Measurements from ENCODE around the gene ZNF827.
"Not testable (repeated sequence)": the region's sequence is repeated elsewhere in the genome, so short reads cannot be mapped to it uniquely, and the experiment has no call there.

The ZNF827 gene

DNA sequence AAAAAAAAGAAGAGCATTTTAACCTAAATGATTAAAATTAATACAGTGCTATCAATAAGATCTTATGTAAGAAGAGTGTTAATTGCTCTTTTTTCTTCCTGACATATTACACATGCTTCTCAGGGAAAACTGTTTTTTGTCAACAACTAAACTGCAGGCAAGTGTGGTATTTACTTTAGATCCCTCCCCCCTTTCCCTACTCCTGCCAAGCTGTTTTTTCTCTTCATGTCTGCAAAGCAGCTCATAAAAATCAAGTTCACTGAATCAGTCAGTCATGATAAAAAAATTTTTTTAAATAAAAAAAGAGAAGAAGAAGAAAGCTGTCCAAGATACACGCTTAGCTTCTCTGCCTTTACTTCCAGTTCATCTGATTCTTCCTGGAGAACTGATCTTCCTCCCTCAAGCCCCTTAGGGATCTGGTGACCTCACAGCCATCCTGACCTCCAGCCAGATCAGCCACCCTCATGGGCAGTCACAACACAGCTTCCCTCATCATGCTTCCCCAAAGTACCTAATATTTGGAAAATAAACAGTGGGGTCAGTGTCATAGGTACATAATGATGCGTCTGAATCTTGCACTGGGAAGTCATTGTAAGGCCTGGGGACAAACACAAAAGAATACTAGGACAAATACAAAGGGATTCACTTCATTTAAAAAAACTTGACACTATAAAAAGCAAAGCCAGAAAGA is 87.0 kb downstream of the ZNF827 start:
- H3K4me3 ChIP-seq (ENCODE audit: insufficient read depth, low read depth, low read length, poor library complexity, severe bottlenecking) = no peak overlapping the region
- no peak overlapping the region for H3K27ac ChIP-seq (ENCODE audit: insufficient read depth, low read length, poor library complexity, severe bottlenecking)
- H3K9me3 ChIP-seq (ENCODE audit: control insufficient read depth, low read length) = no peaks in the 10 kb centered on the region
- no peaks in the 10 kb centered on the region for H3K4me1 ChIP-seq (ENCODE audit: control insufficient read depth, insufficient read depth, low read length, poor library complexity, severe bottlenecking)
- no peaks in the 10 kb centered on the region for H3K36me3 ChIP-seq (ENCODE audit: control insufficient read depth, insufficient read depth, low read length)
- DNase-seq = no peak
- no peaks in the 10 kb centered on the region for H3K27me3 ChIP-seq (replicated peaks; ENCODE audit: control insufficient read depth, insufficient read depth, low read length, poor library complexity, severe bottlenecking)

DNA sequence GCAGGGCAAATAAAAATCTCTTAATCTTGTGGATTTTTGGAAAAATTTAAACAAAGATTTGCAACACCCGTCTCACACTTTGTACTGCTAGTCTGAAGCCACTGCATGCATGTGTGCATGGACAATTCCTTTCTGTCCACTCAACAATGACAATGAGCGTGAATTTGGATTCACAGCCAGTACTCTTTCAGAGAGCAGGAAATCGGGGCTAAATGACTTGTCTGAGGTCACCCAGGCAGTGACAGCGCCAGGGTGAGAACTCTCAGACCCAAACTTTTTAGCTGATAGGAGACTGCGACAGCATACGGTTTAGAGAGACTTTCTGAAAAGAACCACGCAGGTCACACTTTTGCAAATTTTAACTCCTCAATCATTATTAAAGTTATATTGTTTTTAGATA is 90.9 kb downstream of the ZNF827 start:
- no peaks in the 10 kb centered on the region for H3K27me3 ChIP-seq (replicated peaks; ENCODE audit: control insufficient read depth, insufficient read depth, low read length, poor library complexity, severe bottlenecking)
- no peaks in the 10 kb centered on the region for H3K4me1 ChIP-seq (ENCODE audit: control insufficient read depth, insufficient read depth, low read length, poor library complexity, severe bottlenecking)
- no peak overlapping the region for H3K4me3 ChIP-seq (ENCODE audit: insufficient read depth, low read depth, low read length, poor library complexity, severe bottlenecking)
- H3K27ac ChIP-seq (ENCODE audit: insufficient read depth, low read length, poor library complexity, severe bottlenecking) = no peak overlapping the region
- no peaks in the 10 kb centered on the region for H3K36me3 ChIP-seq (ENCODE audit: control insufficient read depth, insufficient read depth, low read length)
- no peaks in the 10 kb centered on the region for H3K9me3 ChIP-seq (ENCODE audit: control insufficient read depth, low read length)
- DNase-seq = no peak

DNA sequence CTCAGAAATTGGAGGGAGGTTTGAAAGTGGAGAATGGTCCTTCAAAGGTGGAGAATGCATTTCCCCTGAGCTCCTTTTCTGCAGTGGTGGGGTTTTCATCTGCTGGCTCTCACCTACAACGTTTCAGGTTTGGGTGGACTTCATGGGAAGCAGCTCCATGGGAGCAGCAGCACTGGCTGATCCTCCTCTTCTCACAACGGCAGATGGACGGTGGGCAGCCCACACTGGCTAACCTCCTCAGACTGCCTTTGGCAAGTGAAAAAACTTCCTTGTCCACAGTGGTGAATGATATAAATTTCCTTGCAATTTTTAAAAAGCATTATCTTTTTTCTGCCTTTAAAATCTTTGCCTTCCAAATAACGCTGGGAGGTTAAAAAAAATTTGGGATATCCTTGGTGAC is 93.5 kb downstream of the ZNF827 start:
- Histone ChIP-seq H3K4me1 (ENCODE audit: control insufficient read depth, insufficient read depth, low read length, poor library complexity, severe bottlenecking) (no peaks in the 10 kb centered on the region), H3K4me3 (ENCODE audit: insufficient read depth, low read depth, low read length, poor library complexity, severe bottlenecking) (no peak overlapping the region), H3K27me3 (replicated peaks; ENCODE audit: control insufficient read depth, insufficient read depth, low read length, poor library complexity, severe bottlenecking) (no peaks in the 10 kb centered on the region), H3K9me3 (ENCODE audit: control insufficient read depth, low read length) (no peaks in the 10 kb centered on the region), H3K36me3 (ENCODE audit: control insufficient read depth, insufficient read depth, low read length) (no peaks in the 10 kb centered on the region), H3K27ac (ENCODE audit: insufficient read depth, low read length, poor library complexity, severe bottlenecking) (no peak overlapping the region)
- DNase-seq = no peak

DNA sequence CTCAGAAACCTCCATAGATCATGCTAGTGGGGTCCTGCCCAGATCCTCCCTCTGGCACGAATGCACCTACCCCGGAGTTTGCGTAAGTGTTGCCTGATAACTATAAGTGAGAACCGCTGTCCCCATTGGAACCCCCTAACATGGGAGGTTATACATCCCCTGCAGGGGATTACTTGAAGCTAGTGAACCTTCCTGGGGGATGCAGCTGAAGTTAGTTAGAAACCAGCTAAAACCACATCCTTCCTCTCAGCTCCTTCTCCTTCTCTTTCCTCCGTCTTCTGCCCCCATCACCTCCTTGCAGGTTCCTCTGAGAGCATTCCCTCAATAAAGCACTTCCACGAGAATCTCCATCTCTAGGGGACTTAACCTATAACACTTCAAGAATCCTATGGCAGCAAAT is 95.0 kb downstream of the ZNF827 start:
- H3K9me3 ChIP-seq (ENCODE audit: control insufficient read depth, low read length) = no peaks in the 10 kb centered on the region
- no peaks in the 10 kb centered on the region for H3K4me1 ChIP-seq (ENCODE audit: control insufficient read depth, insufficient read depth, low read length, poor library complexity, severe bottlenecking)
- H3K27ac ChIP-seq (ENCODE audit: insufficient read depth, low read length, poor library complexity, severe bottlenecking) = no peak overlapping the region
- no peaks in the 10 kb centered on the region for H3K36me3 ChIP-seq (ENCODE audit: control insufficient read depth, insufficient read depth, low read length)
- H3K27me3 ChIP-seq (replicated peaks; ENCODE audit: control insufficient read depth, insufficient read depth, low read length, poor library complexity, severe bottlenecking) = no peaks in the 10 kb centered on the region
- H3K4me3 ChIP-seq (ENCODE audit: insufficient read depth, low read depth, low read length, poor library complexity, severe bottlenecking) = no peak overlapping the region
- DNase-seq = no peak

DNA sequence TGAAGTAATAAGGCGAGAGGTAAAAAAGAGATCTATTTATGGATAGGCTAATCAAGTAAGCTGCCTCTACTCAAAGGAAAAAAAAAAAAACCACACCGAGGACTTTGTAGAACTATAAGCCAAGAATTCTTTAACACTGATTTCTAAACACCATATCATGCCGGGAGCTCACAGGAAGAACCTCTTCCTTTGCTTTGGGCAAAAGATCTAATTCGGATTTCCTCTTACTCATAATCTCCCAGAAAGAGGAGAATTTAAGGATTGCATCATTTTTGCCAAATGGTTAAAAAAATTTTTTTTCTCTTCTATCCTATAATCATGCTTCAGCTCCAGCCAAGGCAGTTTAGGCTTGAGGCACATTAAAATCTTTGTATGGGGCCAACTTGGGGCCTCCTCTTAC is 95.5 kb downstream of the ZNF827 start:
- no peaks in the 10 kb centered on the region for H3K4me1 ChIP-seq (ENCODE audit: control insufficient read depth, insufficient read depth, low read length, poor library complexity, severe bottlenecking)
- H3K27me3 ChIP-seq (replicated peaks; ENCODE audit: control insufficient read depth, insufficient read depth, low read length, poor library complexity, severe bottlenecking) = no peaks in the 10 kb centered on the region
- H3K36me3 ChIP-seq (ENCODE audit: control insufficient read depth, insufficient read depth, low read length) = no peaks in the 10 kb centered on the region
- DNase-seq = no peak
- H3K4me3 ChIP-seq (ENCODE audit: insufficient read depth, low read depth, low read length, poor library complexity, severe bottlenecking) = no peak overlapping the region
- no peak overlapping the region for H3K27ac ChIP-seq (ENCODE audit: insufficient read depth, low read length, poor library complexity, severe bottlenecking)
- H3K9me3 ChIP-seq (ENCODE audit: control insufficient read depth, low read length) = no peaks in the 10 kb centered on the region

DNA sequence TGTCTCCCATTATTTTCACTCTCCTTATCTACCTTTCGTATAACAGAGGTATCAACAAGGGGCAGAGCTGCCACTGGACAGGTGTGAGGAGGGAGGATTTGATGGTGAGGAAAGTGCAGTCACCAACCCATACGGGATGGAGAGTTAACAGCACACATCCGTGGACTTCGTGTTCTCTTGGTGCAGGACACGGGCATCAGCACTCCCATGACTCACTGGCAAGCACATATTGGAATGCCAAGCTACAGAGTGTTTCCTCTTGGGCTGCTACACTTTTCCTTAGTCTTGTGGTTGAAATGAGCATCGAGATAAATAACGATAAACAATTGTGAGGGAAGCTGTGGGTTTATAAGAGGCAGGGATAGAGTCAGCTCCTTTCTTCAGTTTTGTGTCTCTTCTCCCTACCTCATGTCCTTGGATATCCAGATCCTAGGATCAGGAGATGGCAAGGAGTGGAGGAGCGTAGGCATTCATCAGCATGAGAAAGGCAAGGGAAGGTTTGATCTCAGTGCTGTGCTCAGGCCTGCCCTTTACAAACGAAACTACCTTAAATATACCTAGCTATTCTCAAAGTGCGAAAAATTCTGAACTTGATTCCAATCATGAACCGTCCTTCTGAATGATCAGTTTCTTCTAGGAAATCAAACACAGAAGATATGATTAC is 96.3 kb downstream of the ZNF827 start:
- no peaks in the 10 kb centered on the region for H3K27me3 ChIP-seq (replicated peaks; ENCODE audit: control insufficient read depth, insufficient read depth, low read length, poor library complexity, severe bottlenecking)
- no peaks in the 10 kb centered on the region for H3K4me1 ChIP-seq (ENCODE audit: control insufficient read depth, insufficient read depth, low read length, poor library complexity, severe bottlenecking)
- H3K9me3 ChIP-seq (ENCODE audit: control insufficient read depth, low read length) = no peaks in the 10 kb centered on the region
- H3K4me3 ChIP-seq (ENCODE audit: insufficient read depth, low read depth, low read length, poor library complexity, severe bottlenecking) = no peak overlapping the region
- H3K27ac ChIP-seq (ENCODE audit: insufficient read depth, low read length, poor library complexity, severe bottlenecking) = no peak overlapping the region
- DNase-seq = no peak
- no peaks in the 10 kb centered on the region for H3K36me3 ChIP-seq (ENCODE audit: control insufficient read depth, insufficient read depth, low read length)

DNA sequence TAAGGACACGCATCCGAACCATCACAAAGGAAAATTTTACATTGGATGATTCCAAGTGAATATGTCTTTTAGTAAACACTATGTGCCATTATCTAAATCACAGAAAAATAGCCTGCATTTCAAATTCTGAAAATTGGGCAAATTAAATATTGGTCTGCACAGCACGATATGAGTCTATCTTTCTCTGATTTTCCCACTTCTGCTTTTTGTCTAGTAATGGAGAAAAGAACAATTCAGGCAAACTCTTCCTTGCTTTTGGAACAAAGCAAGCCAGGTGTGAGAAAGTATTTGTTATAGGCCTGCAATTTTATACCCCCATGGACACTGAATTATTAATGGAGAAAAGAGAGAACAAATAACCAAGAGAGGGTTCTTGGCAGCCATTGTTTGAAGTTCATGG is 97.8 kb downstream of the ZNF827 start:
- H3K36me3 ChIP-seq (ENCODE audit: control insufficient read depth, insufficient read depth, low read length) = no peaks in the 10 kb centered on the region
- no peak overlapping the region for H3K4me3 ChIP-seq (ENCODE audit: insufficient read depth, low read depth, low read length, poor library complexity, severe bottlenecking)
- H3K27me3 ChIP-seq (replicated peaks; ENCODE audit: control insufficient read depth, insufficient read depth, low read length, poor library complexity, severe bottlenecking) = no peaks in the 10 kb centered on the region
- H3K9me3 ChIP-seq (ENCODE audit: control insufficient read depth, low read length) = no peaks in the 10 kb centered on the region
- no peak for DNase-seq
- H3K4me1 ChIP-seq (ENCODE audit: control insufficient read depth, insufficient read depth, low read length, poor library complexity, severe bottlenecking) = no peaks in the 10 kb centered on the region
- H3K27ac ChIP-seq (ENCODE audit: insufficient read depth, low read length, poor library complexity, severe bottlenecking) = no peak overlapping the region

DNA sequence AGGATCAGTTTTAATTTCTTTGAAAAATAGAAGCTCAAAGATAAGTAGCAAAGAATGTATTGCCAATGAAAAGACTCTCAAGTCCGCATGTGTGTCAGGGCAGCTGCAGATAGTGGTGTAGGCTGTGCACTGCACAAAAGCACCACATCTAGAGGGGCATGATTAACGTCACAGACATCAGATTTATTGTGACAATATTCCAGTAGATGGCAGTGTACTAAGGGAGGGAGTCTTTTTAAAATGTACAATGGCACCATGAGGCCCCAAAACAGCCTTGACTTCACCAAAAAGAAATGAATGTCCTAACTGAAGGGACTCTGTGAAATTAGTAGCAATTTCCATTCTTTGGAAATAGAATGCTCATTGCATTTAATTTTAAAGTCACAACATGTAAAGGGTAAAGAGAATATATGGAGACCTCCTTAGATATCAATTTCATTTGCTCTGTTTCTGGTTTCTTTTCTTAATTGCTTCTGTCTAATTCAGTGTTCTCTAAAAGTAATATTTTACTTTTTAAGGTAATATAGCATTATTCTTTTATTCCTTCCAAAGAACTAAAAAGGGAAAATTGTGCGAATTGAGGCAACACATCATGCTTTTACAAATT is 98.4 kb downstream of the ZNF827 start:
- no peak for DNase-seq
- Histone ChIP-seq H3K27me3 (replicated peaks; ENCODE audit: control insufficient read depth, insufficient read depth, low read length, poor library complexity, severe bottlenecking) (no peaks in the 10 kb centered on the region), H3K27ac (ENCODE audit: insufficient read depth, low read length, poor library complexity, severe bottlenecking) (no peak overlapping the region), H3K9me3 (ENCODE audit: control insufficient read depth, low read length) (no peaks in the 10 kb centered on the region), H3K36me3 (ENCODE audit: control insufficient read depth, insufficient read depth, low read length) (no peaks in the 10 kb centered on the region), H3K4me1 (ENCODE audit: control insufficient read depth, insufficient read depth, low read length, poor library complexity, severe bottlenecking) (no peaks in the 10 kb centered on the region), H3K4me3 (ENCODE audit: insufficient read depth, low read depth, low read length, poor library complexity, severe bottlenecking) (no peak overlapping the region)

DNA sequence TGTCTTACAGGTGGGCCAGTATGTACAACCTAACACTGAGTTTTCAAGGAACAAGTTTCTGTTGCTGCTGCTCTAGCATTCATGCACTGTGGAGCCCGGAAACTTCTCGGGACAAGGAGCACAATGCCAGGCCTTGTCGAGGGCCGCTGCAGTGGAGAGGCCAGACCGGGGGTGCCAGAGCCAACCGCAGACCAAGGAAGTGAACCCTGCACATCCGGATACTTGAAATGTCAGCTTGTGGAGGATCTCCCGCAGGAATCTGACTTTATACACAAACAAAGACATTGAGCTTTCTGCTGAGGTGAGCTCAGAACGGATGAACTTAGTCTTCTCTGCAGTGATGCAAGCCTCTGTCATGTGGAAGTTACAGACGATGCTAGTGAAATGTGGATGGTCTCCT is 99.5 kb downstream of the ZNF827 start:
- no peaks in the 10 kb centered on the region for H3K4me1 ChIP-seq (ENCODE audit: control insufficient read depth, insufficient read depth, low read length, poor library complexity, severe bottlenecking)

DNA sequence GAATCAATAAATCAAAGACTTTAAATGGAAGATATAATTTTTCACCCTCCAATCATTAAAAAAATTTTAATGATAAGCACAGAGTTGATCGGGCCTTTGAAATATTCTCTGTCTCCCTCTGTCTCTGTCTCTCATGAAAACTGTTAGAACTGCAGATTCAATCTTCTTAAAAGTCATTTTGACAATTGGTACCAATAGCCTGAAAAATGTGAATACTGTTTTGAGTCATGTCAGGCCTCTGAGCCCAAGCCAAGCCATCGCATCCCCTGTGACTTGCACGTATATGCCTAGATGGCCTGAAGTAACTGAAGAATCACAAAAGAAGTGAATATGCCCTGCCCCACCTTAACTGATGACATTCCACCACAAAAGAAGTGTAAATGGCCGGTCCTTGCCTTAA is 106.2 kb downstream of the ZNF827 start:
- H3K4me3 ChIP-seq (ENCODE audit: insufficient read depth, low read depth, low read length, poor library complexity, severe bottlenecking); H3K9me3 ChIP-seq (ENCODE audit: control insufficient read depth, low read length); H3K36me3 ChIP-seq (ENCODE audit: control insufficient read depth, insufficient read depth, low read length); DNase-seq; H3K27ac ChIP-seq (ENCODE audit: insufficient read depth, low read length, poor library complexity, severe bottlenecking); H3K27me3 ChIP-seq (replicated peaks; ENCODE audit: control insufficient read depth, insufficient read depth, low read length, poor library complexity, severe bottlenecking): not testable (repeated sequence)
- H3K4me1 ChIP-seq (ENCODE audit: control insufficient read depth, insufficient read depth, low read length, poor library complexity, severe bottlenecking) = peaks cover 10% of the 10 kb centered on the region

More for the DNA sequence above, 99.5 kb downstream of the ZNF827 start:
- H3K36me3 ChIP-seq (ENCODE audit: control insufficient read depth, insufficient read depth, low read length) = no peaks in the 10 kb centered on the region
- no peaks in the 10 kb centered on the region for H3K27me3 ChIP-seq (replicated peaks; ENCODE audit: control insufficient read depth, insufficient read depth, low read length, poor library complexity, severe bottlenecking)
- H3K4me3 ChIP-seq (ENCODE audit: insufficient read depth, low read depth, low read length, poor library complexity, severe bottlenecking) = no peak overlapping the region
- no peaks in the 10 kb centered on the region for H3K9me3 ChIP-seq (ENCODE audit: control insufficient read depth, low read length)
- no peak overlapping the region for H3K27ac ChIP-seq (ENCODE audit: insufficient read depth, low read length, poor library complexity, severe bottlenecking)
- DNase-seq = no peak
